Spleen (tissue), 11 donors: ENCODE results near the gene SUCLG1. TPM values are rescaled to one million over a fixed set of nuclear protein-coding genes. Genes with fewer than 3 reads are reported as not detected.

ENCODE experiments used
- DNase-seq: peaks from one replicate; pipeline ENCODE4 v3.0.0-alpha.2; 2020
- H3K27ac ChIP-seq, 8 donors: fragments of 200-600 bp; sonication (generic) in 7 of 8; 1 replicate in 4 of 8; 2 replicates in 4 of 8; pipeline versions ENCODE4 v1.5.0 to v1.8.0; 2016 to 2021; ENCODE audit warnings: inconsistent platforms in 4 of 8, mild to moderate bottlenecking in 4 of 8, moderate library complexity in 1 of 8
- H3K27me3 ChIP-seq, 7 donors: fragments of 200-600 bp; sonication (generic) in 6 of 7; replicated peaks in 1 of 7; 1 replicate in 4 of 7; 2 replicates in 3 of 7; pipeline versions ENCODE4 v1.5.0 to v1.8.0; 2016 to 2021; ENCODE audit warnings: inconsistent platforms in 3 of 7, mild to moderate bottlenecking in 1 of 7
- H3K36me3 ChIP-seq, 6 donors: fragments of 200-600 bp; sonication (generic) in 5 of 6; 1 replicate in 4 of 6; 2 replicates in 2 of 6; pipeline versions ENCODE4 v1.5.0 to v1.8.0; 2016 to 2021; ENCODE audit warnings: inconsistent platforms in 2 of 6
- H3K4me1 ChIP-seq, 6 donors: fragments of 200-600 bp; sonication (generic) in 5 of 6; 1 replicate in 3 of 6; 2 replicates in 3 of 6; pipeline versions ENCODE4 v1.5.0 to v1.8.0; 2016 to 2021; ENCODE audit warnings: inconsistent platforms in 3 of 6
- H3K4me3 ChIP-seq, 8 donors: fragments of 200-600 bp; sonication (generic) in 7 of 8; 1 replicate in 4 of 8; 2 replicates in 4 of 8; pipeline versions ENCODE4 v1.5.0 to v1.8.0; 2016 to 2021; ENCODE audit warnings: inconsistent platforms in 4 of 8, mild to moderate bottlenecking in 4 of 8, moderate library complexity in 2 of 8
- H3K9me3 ChIP-seq, 8 donors: fragments of 200-600 bp; sonication (generic) in 7 of 8; 1 replicate in 4 of 8; 2 replicates in 4 of 8; pipeline versions ENCODE4 v1.5.0 to v1.8.0; 2016 to 2021; ENCODE audit warnings: inconsistent platforms in 4 of 8
- CTCF ChIP-seq, 11 experiments: fragments of 200-600 bp in 7 of 11; fragments of 450-650 bp in 4 of 11; sonication (generic) in 4 of 11; IDR thresholded peaks in 8 of 11; conservative IDR thresholded peaks in 3 of 11; 1 replicate in 7 of 11; 2 replicates in 4 of 11; pipeline versions ENCODE4 v1.4.0 to v1.8.0; 2016 to 2021; ENCODE audit warnings: antibody characterized with exemption in 11 of 11, inconsistent platforms in 4 of 11, mild to moderate bottlenecking in 1 of 11
- POLR2A ChIP-seq, 3 donors: fragments of 450-650 bp; IDR thresholded peaks; one replicate each; pipeline ENCODE4 v1.5.1; 2017; ENCODE audit warnings: antibody characterized with exemption in 3 of 3, mild to moderate bottlenecking in 1 of 3
- POLR2AphosphoS5 ChIP-seq, 3 donors: sonication (generic); formaldehyde crosslinking; IDR thresholded peaks; one replicate each; pipeline ENCODE4 v1.5.1; 2017; ENCODE audit warnings: antibody characterized with exemption in 3 of 3
- WGBS, 5 donors: extraction: QIAGEN DNeasy Blood & Tissue Kit in 3 of 5; methylation state at CpG; one replicate each; pipeline versions ENCODE4 v1.1.5 to v1.1.7; 2013 to 2018; 5-methylcytosine and 5-hydroxymethylcytosine counted together
- intact Hi-C: fragments of 100-400 bp; cut with DNase I; formaldehyde crosslinking; loops from one replicate; pipeline ENCODE4 v1.15.0; 2023; ENCODE audit warnings: low total_unique reads
- polyA plus RNA-seq, 3 donors: library from polyadenylated mRNA; stranded (reverse); fragments of 200-250 nt; gene quantifications; one replicate each; pipeline ENCODE4 v1.2.1, GENCODE V29; 2013
- total RNA-seq, 7 donors: library from RNA; depleted of rRNA in 3 of 7; stranded (reverse); fragments of >200 nt in 3 of 7; fragmentation: NEBNext Ultra II Directional in 4 of 7; extraction: Animal tissue kit (Norgen Biotek cat#: 25700) in 4 of 7; gene quantifications; one replicate each; pipeline versions ENCODE4 v1.1.0 to v1.2.1, GENCODE V29; 2016 to 2021
- donor health status: healthy with polysubstance abuse.
- donor health status: DM: no; HTN: no; CAD: no; lungs with moderate emphysema.
- donor health status: DM: no; HTN: no; CAD: no.
- donor health status: Bipolar disorder and iron deficiency.
- donor health status: healthy.
- donor health status: DM: no; HTN: no; CAD: no.
- donor health status: DM: yes; HTN: yes; CAD: no.

Gene SUCLG1
- total and polyA plus RNA-seq, 10 donors, result 39.2 to 58.3 (median 44.7) TPM

- no peak for DNase-seq
- Histone ChIP-seq H3K36me3 (no peaks in the 10 kb centered on the region), H3K27me3 (no peaks in the 10 kb centered on the region), H3K27ac (no peak overlapping the region), H3K4me1 (no peaks in the 10 kb centered on the region), H3K4me3 (no peak overlapping the region), H3K9me3 (peaks cover 0 to 49% (median 30%) of the 10 kb centered on the region in 8 donors)
- TF ChIP-seq CTCF (IDR thresholded peaks at IDR 0.05 in 8 of 11, conservative IDR thresholded peaks at IDR 0.05 in 3 of 11), result no peak
- no peak for TF ChIP-seq POLR2A (IDR thresholded peaks at IDR 0.05)
- no peak for TF ChIP-seq POLR2AphosphoS5 (IDR thresholded peaks at IDR 0.05)
- intact Hi-C loops, result no loop called here
- 93 to 100% (median 98%) methylated on average over 1 of the region's 1 CpG for WGBS, 5 donors
Measured at GRCh38 chr2:84467389-84467788, 8.3 kb upstream of the SUCLG1 start.

- 93 to 97% (median 96%) methylated on average over 3 of the region's 3 CpGs for WGBS, 5 donors
- TF ChIP-seq POLR2A (IDR thresholded peaks at IDR 0.05), result no peak
- no peak for TF ChIP-seq CTCF (IDR thresholded peaks at IDR 0.05 in 8 of 11, conservative IDR thresholded peaks at IDR 0.05 in 3 of 11)
- no peak for TF ChIP-seq POLR2AphosphoS5 (IDR thresholded peaks at IDR 0.05)
- no peak for DNase-seq
- no peak overlapping the region for H3K4me3 ChIP-seq
- H3K27ac ChIP-seq, result no peak overlapping the region
- H3K36me3 ChIP-seq, result no peaks in the 10 kb centered on the region
- intact Hi-C loops, result no loop called here
- no peaks in the 10 kb centered on the region for H3K27me3 ChIP-seq
- H3K9me3 ChIP-seq, result peaks cover 0 to 10% (median 6%) of the 10 kb centered on the region in 8 donors
- peaks cover 7 to 41% (median 33%) of the 10 kb centered on the region in 6 donors for H3K4me1 ChIP-seq
Measured at GRCh38 chr2:84461310-84461709, 2.2 kb upstream of the SUCLG1 start.

GRCh38 chr2:84460670-84461069 is 1.6 kb upstream of the SUCLG1 start:
- no peaks in the 10 kb centered on the region for H3K36me3 ChIP-seq
- H3K4me1 ChIP-seq, result peaks cover 7 to 47% (median 38%) of the 10 kb centered on the region in 6 donors
- TF ChIP-seq POLR2A (IDR thresholded peaks at IDR 0.05), result no peak
- TF ChIP-seq CTCF (IDR thresholded peaks at IDR 0.05 in 8 of 11, conservative IDR thresholded peaks at IDR 0.05 in 3 of 11), result no peak
- no peak for TF ChIP-seq POLR2AphosphoS5 (IDR thresholded peaks at IDR 0.05)
- intact Hi-C loops, result no loop called here
- H3K9me3 ChIP-seq, result peaks cover 0 to 4% (median 0%) of the 10 kb centered on the region in 8 donors
- 94 to 99% (median 97%) methylated on average over 2 of the region's 2 CpGs for WGBS, 5 donors
- no peak for DNase-seq
- H3K27ac ChIP-seq, result no peak overlapping the region
- H3K27me3 ChIP-seq, result no peaks in the 10 kb centered on the region
- no peak overlapping the region for H3K4me3 ChIP-seq

DNA sequence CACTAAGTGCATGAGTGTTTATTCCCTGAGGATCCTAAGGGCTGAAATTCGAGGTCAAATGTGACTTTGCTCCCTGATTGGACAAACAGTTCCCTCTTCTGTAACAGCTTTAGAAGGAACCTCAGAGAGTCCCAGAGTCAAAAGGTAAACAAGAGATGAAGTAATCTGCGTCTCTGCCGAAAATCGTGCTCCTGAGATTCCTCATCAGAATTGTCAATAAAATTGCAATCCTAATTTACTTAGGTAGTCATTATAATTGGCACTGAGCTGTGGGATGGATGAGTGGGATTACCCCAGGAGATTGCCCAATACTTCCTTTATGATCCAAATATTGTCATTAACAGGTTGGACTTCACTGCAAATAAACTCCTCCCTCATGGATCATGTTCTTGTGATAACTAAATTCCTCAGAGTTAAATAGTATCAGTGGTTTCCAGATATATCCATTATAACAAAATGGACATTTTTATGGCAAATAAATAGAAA is 907 bp upstream of the SUCLG1 start:
- TF ChIP-seq POLR2AphosphoS5 (IDR thresholded peaks at IDR 0.05) (no peak), CTCF (IDR thresholded peaks at IDR 0.05 in 8 of 11, conservative IDR thresholded peaks at IDR 0.05 in 3 of 11) (no peak), POLR2A (IDR thresholded peaks at IDR 0.05) (no peak)
- intact Hi-C loops, result no loop called here
- peak overlapping the region in 5 of 8 donors; percentile 89 to 96 (median 92) for H3K27ac ChIP-seq
- H3K4me3 ChIP-seq, result peak overlapping the region; percentile 69 to 93 (median 86)
- no peaks in the 10 kb centered on the region for H3K9me3 ChIP-seq
- H3K4me1 ChIP-seq, result peaks cover 7 to 53% (median 38%) of the 10 kb centered on the region in 6 donors
- no peaks in the 10 kb centered on the region for H3K36me3 ChIP-seq
- H3K27me3 ChIP-seq, result no peaks in the 10 kb centered on the region
- DNase-seq, result no peak
- 12 to 29% (median 21%) methylated on average over 4 of the region's 4 CpGs for WGBS, 5 donors
